ENCODE data around the gene SMIM27.
A peak's percentile ranks its signal among the peaks of the same experiment; 100 is the strongest.

Gene SMIM27

GRCh38 chr9:32587901-32588300 lies 35.8 kb downstream of the SMIM27 start:
- H4K91ac ChIP-seq (ENCODE audit: low read length) = no peak overlapping the region

GRCh38 chr9:32589083-32589723 lies 37.1 kb downstream of the SMIM27 start:
- no peak overlapping the region for H4K91ac ChIP-seq (ENCODE audit: low read length)
- H3K14ac ChIP-seq (ENCODE audit: low read length in 2 of 2) = no peak overlapping the region
- H3K4me1 ChIP-seq (ENCODE audit: control insufficient read depth, insufficient read depth, low read depth, low read length) = no peaks in the 10 kb centered on the region
- H3K4ac ChIP-seq (ENCODE audit: low read depth in 1 of 2, low read length in 2 of 2) = no peak overlapping the region
- H3K27ac ChIP-seq (ENCODE audit: low read length, poor library complexity, severe bottlenecking) = no peak overlapping the region
- H3K27me3 ChIP-seq (ENCODE audit: control insufficient read depth in 1 of 2, insufficient read depth in 1 of 2, low read length in 2 of 2) = peaks cover 0 to 4% of the 10 kb centered on the region in 2 experiments
- WGBS = 31% methylated on average over 4 of the region's 6 CpGs
- H2BK15ac ChIP-seq (ENCODE audit: low read depth, poor library complexity, severe bottlenecking) = no peak overlapping the region
- no peak overlapping the region for H2BK12ac ChIP-seq (ENCODE audit: low read length in 2 of 2)
- H3K4me2 ChIP-seq (ENCODE audit: low read length, poor library complexity, severe bottlenecking) = no peak overlapping the region
- H3K9me3 ChIP-seq (ENCODE audit: control insufficient read depth, low read length) = no peaks in the 10 kb centered on the region
- peak; percentile 47 for DNase-seq
- no peak overlapping the region for H3K9ac ChIP-seq (ENCODE audit: low read length)
- no peak overlapping the region for H2BK5ac ChIP-seq (ENCODE audit: low read depth, low read length, poor library complexity, severe bottlenecking)
- H3K23ac ChIP-seq (ENCODE audit: low read length in 2 of 2) = no peak overlapping the region
- no peaks in the 10 kb centered on the region for H3K79me1 ChIP-seq (replicated peaks; ENCODE audit: low read length, poor library complexity, severe bottlenecking)
- no peaks in the 10 kb centered on the region for H3K36me3 ChIP-seq (ENCODE audit: control insufficient read depth in 1 of 2, insufficient read depth in 2 of 2, low read depth in 1 of 2, low read length in 2 of 2)
- H3K4me3 ChIP-seq (ENCODE audit: insufficient read depth in 1 of 2, low read depth in 1 of 2, low read length in 2 of 2) = no peak overlapping the region
- no peak overlapping the region for H4K8ac ChIP-seq (ENCODE audit: low read length)
- H2AK5ac ChIP-seq (ENCODE audit: low read length, severe bottlenecking) = no peak overlapping the region
- H2BK120ac ChIP-seq (ENCODE audit: low read depth, low read length) = no peak overlapping the region
- H3K18ac ChIP-seq (ENCODE audit: low read depth in 1 of 2, low read length in 2 of 2) = no peak overlapping the region
- H2AFZ ChIP-seq (ENCODE audit: low read depth, low read length) = no peak overlapping the region

More at GRCh38 chr9:32587901-32588300, 35.8 kb downstream of the SMIM27 start:
- H2BK15ac ChIP-seq (ENCODE audit: low read depth, poor library complexity, severe bottlenecking) = no peak overlapping the region
- no peaks in the 10 kb centered on the region for H3K79me1 ChIP-seq (replicated peaks; ENCODE audit: low read length, poor library complexity, severe bottlenecking)
- peaks cover 0 to 4% of the 10 kb centered on the region in 2 experiments for H3K27me3 ChIP-seq (ENCODE audit: control insufficient read depth in 1 of 2, insufficient read depth in 1 of 2, low read length in 2 of 2)
- H3K9ac ChIP-seq (ENCODE audit: low read length) = no peak overlapping the region
- no peak overlapping the region for H3K27ac ChIP-seq (ENCODE audit: low read length, poor library complexity, severe bottlenecking)
- no peak overlapping the region for H4K8ac ChIP-seq (ENCODE audit: low read length)
- no peak overlapping the region for H2AFZ ChIP-seq (ENCODE audit: low read depth, low read length)
- no peak overlapping the region for H3K4me2 ChIP-seq (ENCODE audit: low read length, poor library complexity, severe bottlenecking)
- no peak overlapping the region for H2BK5ac ChIP-seq (ENCODE audit: low read depth, low read length, poor library complexity, severe bottlenecking)
- peak; percentile 30 for DNase-seq
- H3K4ac ChIP-seq (ENCODE audit: low read depth in 1 of 2, low read length in 2 of 2) = no peak overlapping the region
- no peak overlapping the region for H2BK12ac ChIP-seq (ENCODE audit: low read length in 2 of 2)
- H3K23ac ChIP-seq (ENCODE audit: low read length in 2 of 2) = no peak overlapping the region
- no peak overlapping the region for H3K4me3 ChIP-seq (ENCODE audit: insufficient read depth in 1 of 2, low read depth in 1 of 2, low read length in 2 of 2)
- no peaks in the 10 kb centered on the region for H3K4me1 ChIP-seq (ENCODE audit: control insufficient read depth, insufficient read depth, low read depth, low read length)
- no peaks in the 10 kb centered on the region for H3K9me3 ChIP-seq (ENCODE audit: control insufficient read depth, low read length)
- H3K36me3 ChIP-seq (ENCODE audit: control insufficient read depth in 1 of 2, insufficient read depth in 2 of 2, low read depth in 1 of 2, low read length in 2 of 2) = no peaks in the 10 kb centered on the region
- H3K18ac ChIP-seq (ENCODE audit: low read depth in 1 of 2, low read length in 2 of 2) = no peak overlapping the region
- no peak overlapping the region for H3K14ac ChIP-seq (ENCODE audit: low read length in 2 of 2)
- H2AK5ac ChIP-seq (ENCODE audit: low read length, severe bottlenecking) = no peak overlapping the region
- H2BK120ac ChIP-seq (ENCODE audit: low read depth, low read length) = no peak overlapping the region

GRCh38 chr9:32590476-32590875 lies 38.3 kb downstream of the SMIM27 start:
- H2AK5ac ChIP-seq (ENCODE audit: low read length, severe bottlenecking) = no peak overlapping the region
- no peak overlapping the region for H3K14ac ChIP-seq (ENCODE audit: low read length in 2 of 2)
- H3K9me3 ChIP-seq (ENCODE audit: control insufficient read depth, low read length) = no peaks in the 10 kb centered on the region
- 29% methylated on average over 1 of the region's 2 CpGs for WGBS
- H3K4me2 ChIP-seq (ENCODE audit: low read length, poor library complexity, severe bottlenecking) = no peak overlapping the region
- H4K8ac ChIP-seq (ENCODE audit: low read length) = no peak overlapping the region
- H2BK15ac ChIP-seq (ENCODE audit: low read depth, poor library complexity, severe bottlenecking) = no peak overlapping the region
- no peak overlapping the region for H3K4ac ChIP-seq (ENCODE audit: low read depth in 1 of 2, low read length in 2 of 2)
- no peak overlapping the region for H3K23ac ChIP-seq (ENCODE audit: low read length in 2 of 2)
- peaks cover 0 to 3% of the 10 kb centered on the region in 2 experiments for H3K27me3 ChIP-seq (ENCODE audit: control insufficient read depth in 1 of 2, insufficient read depth in 1 of 2, low read length in 2 of 2)
- no peak overlapping the region for H2AFZ ChIP-seq (ENCODE audit: low read depth, low read length)
- H3K4me3 ChIP-seq (ENCODE audit: insufficient read depth in 1 of 2, low read depth in 1 of 2, low read length in 2 of 2) = no peak overlapping the region
- no peak overlapping the region for H2BK120ac ChIP-seq (ENCODE audit: low read depth, low read length)
- H2BK5ac ChIP-seq (ENCODE audit: low read depth, low read length, poor library complexity, severe bottlenecking) = no peak overlapping the region
- no peak overlapping the region for H3K27ac ChIP-seq (ENCODE audit: low read length, poor library complexity, severe bottlenecking)
- no peak overlapping the region for H2BK12ac ChIP-seq (ENCODE audit: low read length in 2 of 2)
- DNase-seq = no peak
- H3K36me3 ChIP-seq (ENCODE audit: control insufficient read depth in 1 of 2, insufficient read depth in 2 of 2, low read depth in 1 of 2, low read length in 2 of 2) = no peaks in the 10 kb centered on the region
- H3K18ac ChIP-seq (ENCODE audit: low read depth in 1 of 2, low read length in 2 of 2) = no peak overlapping the region
- no peak overlapping the region for H3K9ac ChIP-seq (ENCODE audit: low read length)
- no peak overlapping the region for H4K91ac ChIP-seq (ENCODE audit: low read length)
- no peaks in the 10 kb centered on the region for H3K79me1 ChIP-seq (replicated peaks; ENCODE audit: low read length, poor library complexity, severe bottlenecking)
- H3K4me1 ChIP-seq (ENCODE audit: control insufficient read depth, insufficient read depth, low read depth, low read length) = no peaks in the 10 kb centered on the region

GRCh38 chr9:32590898-32591297 lies 38.8 kb downstream of the SMIM27 start:
- Histone ChIP-seq H2BK5ac (ENCODE audit: low read depth, low read length, poor library complexity, severe bottlenecking) (no peak overlapping the region), H2BK120ac (ENCODE audit: low read depth, low read length) (no peak overlapping the region), H3K9ac (ENCODE audit: low read length) (no peak overlapping the region), H3K4me1 (ENCODE audit: control insufficient read depth, insufficient read depth, low read depth, low read length) (no peaks in the 10 kb centered on the region), H2BK12ac (ENCODE audit: low read length in 2 of 2) (no peak overlapping the region), H2AK5ac (ENCODE audit: low read length, severe bottlenecking) (no peak overlapping the region), H3K23ac (ENCODE audit: low read length in 2 of 2) (no peak overlapping the region), H2AFZ (ENCODE audit: low read depth, low read length) (no peak overlapping the region), H4K8ac (ENCODE audit: low read length) (no peak overlapping the region), H3K14ac (ENCODE audit: low read length in 2 of 2) (no peak overlapping the region), H3K36me3 (ENCODE audit: control insufficient read depth in 1 of 2, insufficient read depth in 2 of 2, low read depth in 1 of 2, low read length in 2 of 2) (no peaks in the 10 kb centered on the region), H4K91ac (ENCODE audit: low read length) (no peak overlapping the region), H2BK15ac (ENCODE audit: low read depth, poor library complexity, severe bottlenecking) (no peak overlapping the region), H3K27ac (ENCODE audit: low read length, poor library complexity, severe bottlenecking) (no peak overlapping the region), H3K18ac (ENCODE audit: low read depth in 1 of 2, low read length in 2 of 2) (no peak overlapping the region), H3K79me1 (replicated peaks; ENCODE audit: low read length, poor library complexity, severe bottlenecking) (no peaks in the 10 kb centered on the region), H3K4ac (ENCODE audit: low read depth in 1 of 2, low read length in 2 of 2) (no peak overlapping the region), H3K4me3 (ENCODE audit: insufficient read depth in 1 of 2, low read depth in 1 of 2, low read length in 2 of 2) (no peak overlapping the region), H3K4me2 (ENCODE audit: low read length, poor library complexity, severe bottlenecking) (no peak overlapping the region), H3K9me3 (ENCODE audit: control insufficient read depth, low read length) (no peaks in the 10 kb centered on the region), H3K27me3 (ENCODE audit: control insufficient read depth in 1 of 2, insufficient read depth in 1 of 2, low read length in 2 of 2) (no peaks in the 10 kb centered on the region)
- no CpG with 5 or more reads among the region's 1 CpG for WGBS
- DNase-seq = no peak
